ENCODE measurements around the gene OR2A7.
"Not testable (repeated sequence)": the region's sequence is repeated elsewhere in the genome, so short reads cannot be mapped to it uniquely, and the experiment has no call there.

DNA sequence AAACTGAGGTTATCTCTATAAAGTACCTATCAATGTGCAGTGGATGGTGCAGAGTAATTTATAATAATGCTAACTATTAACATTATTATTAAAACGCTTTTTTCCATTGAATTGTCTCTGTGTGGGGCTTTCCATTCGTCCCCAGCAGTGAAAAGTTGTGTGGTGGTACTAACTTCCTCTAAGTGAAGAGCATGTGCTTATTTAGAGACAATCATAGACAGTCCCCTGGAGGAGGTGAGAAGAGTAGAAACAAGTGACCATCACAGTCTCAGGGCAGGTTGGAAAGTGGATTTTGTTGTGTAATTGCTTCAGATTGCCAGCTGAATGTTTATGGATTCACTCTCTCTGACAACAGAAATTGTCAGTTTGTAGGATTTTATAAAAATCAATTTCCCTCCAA, 33.6 kb downstream of the OR2A7 start:
- not testable (repeated sequence) for TF ChIP-seq EZH2 (IDR thresholded peaks at IDR 0.05; ENCODE audit: insufficient read depth, poor library complexity, severe bottlenecking); EZH2phosphoT487 (IDR thresholded peaks at IDR 0.05; ENCODE audit: insufficient read depth, low read depth)

Measured in GM23248 (cell line).